RWPE1 (cell line): Measurements from ENCODE around the gene SERPING1.
A peak's percentile ranks its signal among the peaks of the same experiment; 100 is the strongest.

Source experiments
- CTCF ChIA-PET: fragments of 350-600 bp; sonication (Branson Sonifier 250); formaldehyde crosslinking; extraction: SDS; loops from one replicate; lab custom pipeline; 2021; lab: Yijun Ruan, JAX
- POLR2A ChIA-PET: fragments of 400-600 bp; formaldehyde crosslinking; extraction: SDS; loops from one replicate; lab custom pipeline; 2020; ENCODE audit warnings: antibody characterized with exemption; ENCODE audit not compliant: low non-redundant PET; lab: Yijun Ruan, JAX
- DNase-seq: peaks from one replicate; pipeline ENCODE4 v3.0.0; 2012; ENCODE audit warnings: low spot score
- H3K27ac ChIP-seq: fragments of 450-650 bp; 2 replicates; pipeline ENCODE4 v1.5.1; 2017
- CTCF ChIP-seq: fragments of 450-650 bp; conservative IDR thresholded peaks from 2 replicates; pipeline ENCODE4 v1.5.1; 2017; ENCODE audit warnings: low read depth, mild to moderate bottlenecking

Gene SERPING1

DNA sequence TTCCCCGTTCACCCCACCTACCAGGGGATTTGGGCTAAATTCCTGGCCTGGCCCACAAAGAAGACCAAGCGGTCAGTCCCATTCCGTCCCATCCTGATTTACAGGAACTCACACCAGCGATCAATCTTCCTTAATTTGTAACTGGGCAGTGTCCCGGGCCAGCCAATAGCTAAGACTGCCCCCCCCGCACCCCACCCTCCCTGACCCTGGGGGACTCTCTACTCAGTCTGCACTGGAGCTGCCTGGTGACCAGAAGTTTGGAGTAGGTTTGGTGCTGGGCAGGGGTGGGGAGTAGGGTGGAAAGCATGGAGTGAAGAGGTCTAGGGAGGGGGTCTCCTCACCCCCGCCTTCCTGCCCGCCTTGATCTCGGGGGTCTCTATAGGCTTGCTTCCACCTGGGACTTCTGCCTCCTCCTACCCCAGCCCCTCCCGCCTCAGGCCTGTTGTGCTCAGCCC is at the start of gene SERPING1:
TSS of gene SERPING1 (plus strand) at position 225 of the 455 bp plus-strand sequence. CDS start 586 bp downstream, outside the sequence.
- POLR2A ChIA-PET: no interaction called here
- no peak for TF ChIP-seq CTCF
- H3K27ac ChIP-seq: no peak within 1 kb of the TSS
- CTCF ChIA-PET: no interaction called here
- no peak for DNase-seq

DNA sequence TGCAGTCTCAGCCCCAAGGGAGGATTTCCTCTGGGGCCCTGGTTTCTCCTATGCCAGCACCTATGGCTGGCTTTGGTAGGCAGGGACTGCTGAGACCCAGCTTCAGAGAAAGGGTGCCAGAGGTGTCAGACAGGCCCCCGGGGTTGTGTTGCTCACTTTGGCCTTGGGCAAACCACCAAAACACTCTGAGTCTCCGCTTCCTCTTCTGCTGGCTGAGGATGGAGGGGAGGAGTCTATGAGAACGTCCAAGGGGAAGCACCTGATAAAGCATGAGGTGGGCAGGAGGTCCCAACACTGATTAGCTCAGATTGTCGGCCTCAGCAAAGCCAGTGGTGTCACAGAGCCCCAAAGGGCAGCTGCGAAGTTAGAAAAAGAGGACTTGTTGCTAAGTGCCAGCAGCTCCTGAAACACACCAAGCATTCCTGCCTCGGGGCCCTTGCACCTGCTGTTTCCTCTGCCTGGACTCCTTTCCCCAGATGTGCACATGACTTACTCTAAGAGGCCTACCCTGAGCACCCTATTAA is 49.6 kb upstream of the SERPING1 start:
- POLR2A ChIA-PET: no interaction called here
- CTCF ChIA-PET: interaction anchor here (0.5 to 1.2 kb wide), 5 partner anchors 11 to 402 kb away, joined by 3 to 4 read pairs (median 4); partner anchors contain the start of gene RTN4RL2
- no peak for TF ChIP-seq CTCF
- DNase-seq: no peak
- H3K27ac ChIP-seq: peak overlapping the region; percentile 17; the same call in 1 of the 2 replicates

GRCh38 chr11:57549983-57550382 is 47.5 kb upstream of the SERPING1 start:
- DNase-seq: no peak
- POLR2A ChIA-PET: no interaction called here
- no peak for TF ChIP-seq CTCF
- H3K27ac ChIP-seq: no peak overlapping the region
- CTCF ChIA-PET: interaction anchor here (0.5 to 1.3 kb wide), 3 partner anchors 18 to 174 kb away, joined by 3 read pairs; no protein-coding TSS in a partner anchor

DNA sequence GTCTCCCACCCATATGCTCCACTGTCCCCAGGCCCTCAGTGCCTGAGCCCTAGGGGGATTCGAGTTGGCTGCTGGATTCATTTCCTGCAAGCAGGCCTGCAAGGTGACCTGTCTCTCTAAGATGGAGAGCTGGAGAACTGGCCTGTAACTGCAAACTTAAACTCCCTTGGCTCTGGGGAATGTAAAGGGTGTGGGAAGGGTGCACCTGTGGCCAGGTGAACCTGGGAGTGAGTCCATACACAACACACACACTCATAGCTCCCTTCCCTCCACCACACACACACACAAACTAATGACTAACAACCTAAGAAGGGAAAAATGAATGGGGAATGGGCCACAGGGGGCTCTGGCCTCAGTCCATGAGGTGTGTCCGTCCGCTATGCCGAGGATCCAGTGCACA is 45.5 kb upstream of the SERPING1 start:
- DNase-seq: no peak
- no peak overlapping the region for H3K27ac ChIP-seq
- no peak for TF ChIP-seq CTCF
- ChIA-PET POLR2A (no interaction called here), CTCF (no interaction called here)

DNA sequence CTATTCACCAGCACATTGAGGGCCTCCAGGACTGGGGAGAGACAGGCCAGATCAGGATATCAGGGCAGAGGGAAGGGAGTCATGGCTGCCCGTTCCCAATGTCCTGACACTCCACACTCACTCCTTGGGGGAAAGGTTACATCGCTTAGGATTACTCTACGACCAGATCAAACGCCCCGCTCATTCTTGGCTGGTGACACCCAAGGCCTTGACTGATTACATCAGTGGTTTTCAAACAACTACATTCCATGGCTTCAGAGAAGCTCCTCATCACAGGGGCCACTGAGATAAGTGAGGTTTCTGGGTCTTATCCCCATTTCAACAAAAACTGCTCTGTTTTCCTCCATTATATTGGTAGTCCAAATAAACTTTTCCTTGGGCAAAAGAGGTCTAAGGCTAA is 45.0 kb upstream of the SERPING1 start:
- POLR2A ChIA-PET: no interaction called here

GRCh38 chr11:57555393-57555792 is 42.1 kb upstream of the SERPING1 start:
- no peak for TF ChIP-seq CTCF
- ChIA-PET CTCF (interaction anchor here (1.6 kb wide), 1 partner anchor 12 kb away, joined by 3 read pairs; the partner anchor contains the start of gene UBE2L6), POLR2A (no interaction called here)
- no peak for DNase-seq
- H3K27ac ChIP-seq: no peak overlapping the region

More for the DNA sequence above, 45.0 kb upstream of the SERPING1 start:
- no peak overlapping the region for H3K27ac ChIP-seq
- no peak for TF ChIP-seq CTCF
- no peak for DNase-seq
- CTCF ChIA-PET: interaction anchor here (0.7 kb wide), 1 partner anchor 92 kb away, joined by 7 read pairs; no protein-coding TSS in a partner anchor
